Activated CD4-positive, CD25-positive, alpha-beta regulatory T cell (primary cell): Measurements from ENCODE around the gene ZNF649.

Experiments
- DNase-seq, 4 experiments: peaks; one replicate each; lab custom pipeline; 2025; lab: John Stamatoyannopoulos, UW

Gene ZNF649

DNA sequence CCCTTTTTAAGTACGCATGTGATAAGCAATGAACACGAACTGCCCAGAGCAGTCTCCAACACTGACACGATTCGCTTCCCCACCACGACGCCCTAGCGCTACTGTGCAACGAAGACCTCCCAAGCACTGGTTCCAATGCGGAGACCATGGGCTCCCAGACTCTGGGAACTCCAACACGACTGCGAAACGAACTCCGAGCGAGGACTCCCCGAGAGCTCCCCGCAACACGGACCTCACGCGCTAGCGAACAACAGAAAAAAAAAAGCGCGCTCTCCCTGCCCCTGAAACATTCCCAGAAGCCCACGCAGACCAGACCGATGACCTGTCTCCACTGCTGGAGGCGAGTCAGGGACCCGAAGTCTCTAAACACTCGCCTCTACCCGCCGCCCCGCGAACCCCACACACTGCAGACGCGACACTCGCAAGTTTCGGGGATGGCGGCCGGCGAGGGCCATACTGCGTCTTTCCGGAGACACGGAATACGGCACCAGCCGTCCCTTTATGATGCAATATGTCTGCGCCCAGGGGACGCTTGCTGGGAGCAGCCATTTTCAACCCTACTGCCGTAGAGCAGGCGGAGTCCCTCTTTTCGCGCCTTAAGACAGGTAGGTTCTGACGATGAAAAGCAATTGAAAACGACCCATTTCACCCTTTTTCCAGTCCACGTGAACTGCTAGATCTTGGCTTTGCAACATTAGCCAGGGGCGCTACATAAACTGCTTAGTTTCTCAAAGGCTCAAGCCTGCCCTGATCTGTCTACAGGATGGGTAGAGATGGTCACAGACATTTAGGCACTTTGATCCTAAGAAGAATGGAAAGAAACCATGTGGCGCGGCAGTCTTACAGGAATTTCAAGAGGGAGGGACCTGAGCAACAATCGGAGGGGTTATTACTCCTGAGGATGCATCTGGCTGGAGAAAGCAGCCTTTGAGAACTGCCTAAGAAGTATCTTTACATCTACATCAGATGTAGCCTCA lies 17.0 kb downstream of the ZNF649 start, which contains the start of gene ZNF577:
ZNF577 (minus strand) TSS at position 430 of the 977 bp plus-strand sequence. CDS start 7,569 bp downstream, outside the sequence.
- DNase-seq, result peak in 3 of 4 experiments; percentile 13 to 24 (median 24)

DNA sequence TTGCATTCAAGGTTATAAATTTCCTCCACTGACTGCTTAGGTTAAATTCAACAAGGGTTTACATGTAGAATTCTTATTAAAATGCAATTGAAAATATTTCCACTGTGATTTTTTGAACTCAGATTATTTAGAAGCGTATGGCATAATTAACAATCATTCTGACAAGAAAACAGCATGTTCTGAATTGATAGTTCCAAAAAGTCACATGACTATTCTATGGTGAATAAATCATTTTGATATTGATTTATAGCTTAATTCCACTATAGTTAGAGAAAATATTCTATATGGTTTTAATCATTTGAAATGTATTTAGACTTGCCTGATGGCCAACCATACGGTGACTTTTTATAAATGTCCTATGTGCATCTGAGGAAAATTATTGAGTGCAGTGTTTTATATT lies 20.1 kb downstream of the ZNF649 start:
- DNase-seq, result no peak

GRCh38 chr19:51882518-51882917 lies 22.3 kb downstream of the ZNF649 start:
- no peak for DNase-seq

- no peak for DNase-seq
Measured at GRCh38 chr19:51873097-51873496, 31.7 kb downstream of the ZNF649 start.

DNA sequence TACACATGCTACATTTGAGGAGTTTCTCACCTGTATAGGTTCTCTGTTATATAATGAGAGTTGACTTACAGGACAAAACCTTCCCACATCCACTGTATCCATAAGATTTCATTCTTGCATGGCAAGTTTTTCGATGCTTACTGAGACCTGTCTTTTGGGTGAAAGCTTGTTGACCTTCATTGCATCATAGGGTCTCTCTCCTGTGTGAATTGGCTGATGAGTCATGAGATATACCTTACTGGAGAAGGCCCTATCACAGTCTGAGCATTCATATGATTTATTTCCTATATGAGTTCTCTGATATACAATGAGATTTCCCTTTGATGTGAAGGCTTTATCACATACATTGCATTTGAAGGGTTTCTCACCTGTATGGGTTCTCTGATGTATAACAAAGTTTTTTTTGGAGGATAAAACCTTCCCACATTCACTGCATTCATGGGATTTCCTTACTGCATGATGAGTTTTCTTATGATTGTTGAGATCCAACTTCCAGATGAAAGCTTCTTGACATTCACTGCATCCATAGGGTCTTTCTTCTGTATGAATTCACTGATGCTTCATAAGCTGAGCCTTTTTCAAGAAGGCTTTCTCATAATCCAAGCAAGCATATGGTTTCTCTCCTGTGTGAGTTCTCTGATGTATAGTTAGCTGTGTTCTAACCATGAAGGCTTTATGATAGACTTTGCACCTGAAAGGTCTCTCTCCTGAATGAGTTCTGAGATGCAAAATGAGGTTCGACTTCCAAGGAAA lies 42.8 kb downstream of the ZNF649 start:
- no peak for DNase-seq
